Forelimb muscle (tissue), 1 donor: ENCODE results near the gene SERPINA10. TPM values are rescaled to one million over a fixed set of nuclear protein-coding genes. Genes with fewer than 3 reads are reported as not detected.
"Not testable (repeated sequence)": the region's sequence is repeated elsewhere in the genome, so short reads cannot be mapped to it uniquely, and the experiment has no call there.

Source experiments
- DNase-seq: peaks from one replicate; pipeline ENCODE4 v3.0.0-alpha.2; 2013; ENCODE audit warnings: low read depth
- polyA plus RNA-seq: library from polyadenylated mRNA; unstranded; fragments of 120-200 nt; gene quantifications from one replicate; pipeline ENCODE4 v1.2.1, GENCODE V29; 2013; ENCODE audit not compliant: insufficient read length

The SERPINA10 gene
- polyA plus RNA-seq, 1 donor = 0.03 TPM

- DNase-seq = no peak
Measured at GRCh38 chr14:94284221-94284620, 8.8 kb downstream of the SERPINA10 start.

DNA sequence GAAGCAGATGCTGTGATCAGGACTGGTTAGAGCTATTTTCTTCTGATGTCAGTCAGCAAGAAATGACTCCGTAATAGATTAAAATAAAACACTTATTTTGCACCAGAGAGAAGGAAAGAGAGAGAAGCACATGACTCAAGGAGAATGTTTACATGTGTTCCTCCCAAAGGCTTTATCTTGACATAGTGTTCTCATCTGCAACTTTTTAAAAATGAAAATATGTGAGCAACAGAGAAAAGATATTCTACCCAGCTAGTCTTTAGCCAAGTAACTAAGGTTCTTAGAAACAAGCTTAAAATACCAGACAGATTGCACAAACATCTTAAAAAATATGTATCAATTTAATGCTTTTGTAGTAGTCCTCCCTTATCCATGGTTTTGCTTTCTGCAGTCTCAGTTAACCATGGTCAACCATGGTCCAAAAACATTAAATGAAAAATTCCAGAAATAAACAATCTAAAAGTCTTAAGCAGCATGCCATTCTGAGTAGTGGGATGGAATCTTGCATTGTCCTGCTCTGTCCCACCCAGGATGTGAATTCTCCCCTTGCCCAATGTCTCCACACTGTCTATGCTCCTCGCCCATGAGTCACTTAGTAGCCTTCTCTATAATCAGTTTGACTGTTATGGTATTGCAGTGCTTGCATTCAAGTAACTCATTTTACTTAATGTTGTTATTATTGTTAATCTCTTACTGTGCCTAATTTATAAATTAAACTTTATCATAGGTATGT, 9.9 kb downstream of the SERPINA10 start:
- no peak for DNase-seq

DNA sequence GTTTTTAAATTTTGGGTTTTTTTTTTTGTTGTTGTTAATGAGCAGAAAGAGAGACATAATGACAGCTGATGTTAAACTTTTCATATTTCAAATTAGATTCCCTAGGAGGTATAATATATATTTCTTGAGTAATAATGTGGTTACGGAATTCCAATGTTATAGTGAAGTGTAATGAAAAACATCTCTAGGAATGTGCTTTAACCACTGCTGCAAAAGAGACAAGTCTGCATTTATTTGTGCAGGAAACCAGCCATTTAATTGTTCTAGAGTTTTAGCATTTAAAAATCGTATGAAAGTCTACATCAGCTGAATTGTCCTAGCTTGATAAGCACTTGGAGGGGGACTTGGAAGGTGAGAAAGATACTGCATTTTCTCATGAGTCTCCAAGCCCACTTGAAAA, 14.3 kb downstream of the SERPINA10 start:
- no peak for DNase-seq

- not testable (repeated sequence) for DNase-seq
Measured at GRCh38 chr14:94276898-94277561, 16.0 kb downstream of the SERPINA10 start.

DNA sequence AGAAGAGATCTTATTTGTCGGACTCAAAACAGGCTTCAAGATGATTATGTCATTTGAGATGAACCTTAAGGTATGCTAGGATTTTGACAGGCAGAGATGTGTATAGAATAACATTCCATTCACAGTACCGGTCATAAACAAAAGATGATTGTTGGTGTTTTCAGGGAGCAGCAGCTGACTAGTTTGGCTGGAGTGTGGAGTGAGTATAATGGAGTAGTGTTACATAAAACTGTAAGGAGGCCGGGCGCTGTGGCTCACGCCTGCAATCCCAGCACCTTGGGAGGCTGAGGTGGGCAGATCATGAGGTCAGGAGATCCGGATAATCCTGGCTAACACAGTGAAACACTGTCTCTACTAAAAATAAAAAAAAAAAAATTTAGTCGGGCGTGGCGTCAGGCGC, 23.9 kb downstream of the SERPINA10 start:
- DNase-seq = no peak

DNA sequence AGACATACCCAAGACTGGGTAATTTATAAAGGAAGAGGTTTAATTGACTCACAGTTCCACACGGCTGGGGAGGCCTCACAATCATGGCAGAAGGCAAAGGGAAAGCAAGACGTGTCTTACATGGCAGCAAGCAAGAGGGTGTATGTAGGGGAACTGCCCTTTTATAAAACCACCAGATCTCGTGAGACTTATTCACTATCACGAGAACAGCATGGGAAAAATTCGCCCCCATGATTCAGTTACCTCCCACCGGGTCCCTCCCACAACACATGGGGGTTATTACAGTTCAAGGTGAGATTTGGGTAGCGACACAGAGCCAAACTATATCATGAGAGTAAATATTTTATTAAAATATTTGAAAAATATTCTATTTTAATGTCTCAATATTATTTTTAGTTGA, 24.5 kb downstream of the SERPINA10 start:
- not testable (repeated sequence) for DNase-seq

GRCh38 chr14:94267352-94267751, 25.7 kb downstream of the SERPINA10 start:
- DNase-seq = no peak

DNA sequence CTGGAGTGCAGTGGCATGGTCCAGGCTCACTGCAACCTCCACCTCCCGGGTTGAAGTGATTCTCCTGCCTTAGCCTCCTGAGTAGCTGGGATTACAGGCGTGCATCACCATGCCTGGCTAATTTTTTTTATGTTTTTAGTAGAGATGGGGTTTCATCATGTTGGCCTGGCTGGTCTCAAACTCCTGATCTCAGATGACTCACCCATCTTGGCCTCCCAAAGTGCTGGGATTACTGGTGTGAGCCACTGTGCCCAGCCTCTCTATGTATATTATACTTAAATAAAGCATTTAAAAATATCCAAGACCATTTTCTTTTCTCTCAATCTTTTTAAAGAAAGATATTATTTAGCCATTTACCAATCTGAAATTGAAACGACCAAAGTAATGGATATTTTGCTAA, 28.9 kb downstream of the SERPINA10 start:
- DNase-seq = not testable (repeated sequence)

- no peak for DNase-seq
Measured at GRCh38 chr14:94244182-94244581, 48.9 kb downstream of the SERPINA10 start.

GRCh38 chr14:94239406-94239805, 53.7 kb downstream of the SERPINA10 start:
- no peak for DNase-seq

- DNase-seq = no peak
Measured at GRCh38 chr14:94237983-94238382, 55.1 kb downstream of the SERPINA10 start.

DNA sequence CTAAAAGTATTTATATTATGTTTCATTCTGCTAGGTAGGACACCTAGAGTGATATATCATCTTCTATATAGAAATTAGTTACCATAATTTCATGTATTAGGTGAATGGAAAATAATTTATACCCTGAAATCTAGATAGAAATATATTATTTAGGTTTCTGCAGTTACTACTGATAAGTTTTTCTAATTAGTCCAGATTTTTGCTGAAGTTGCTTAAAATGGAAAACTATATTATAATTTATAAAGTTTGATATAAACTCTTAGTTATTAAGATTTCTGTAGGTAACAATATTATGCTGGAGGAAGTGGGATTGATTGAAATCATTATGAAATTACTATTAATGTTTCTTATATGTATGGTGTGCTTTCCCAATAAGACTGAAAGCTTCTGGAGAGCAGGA, 56.0 kb downstream of the SERPINA10 start:
- DNase-seq = no peak

Other genes with a start within 250 kb of the SERPINA10 start
- 84.1 TPM for gene DDX24, start 212.1 kb downstream of the SERPINA10 start, polyA plus RNA-seq
- 12.2 TPM for gene IFI27L1, start 212.0 kb downstream of the SERPINA10 start, polyA plus RNA-seq
- 2.4 TPM for gene IFI27, start 182.5 kb downstream of the SERPINA10 start, polyA plus RNA-seq
- 9.8 TPM for gene IFI27L2, start 163.7 kb downstream of the SERPINA10 start, polyA plus RNA-seq
- 0.13 TPM for gene PPP4R4, start 118.9 kb downstream of the SERPINA10 start, polyA plus RNA-seq
- not detected for gene SERPINA6, start 30.1 kb upstream of the SERPINA10 start, polyA plus RNA-seq
- gene SERPINA2, start 73.4 kb upstream of the SERPINA10 start, polyA plus RNA-seq = not detected
- 0.39 TPM for gene SERPINA1, start 95.3 kb upstream of the SERPINA10 start, polyA plus RNA-seq
- not detected for gene SERPINA11, start 159.5 kb upstream of the SERPINA10 start, polyA plus RNA-seq
- not detected for gene SERPINA9, start 182.9 kb upstream of the SERPINA10 start, polyA plus RNA-seq
- not detected for gene SERPINA12, start 216.2 kb upstream of the SERPINA10 start, polyA plus RNA-seq